Activated CD8-positive, alpha-beta T cell treated with anti-CD3 and anti-CD28 coated beads for 36 hours (primary cell): Measurements from ENCODE around the gene NCAM1. TPM values are rescaled to one million over a fixed set of nuclear protein-coding genes. Genes with fewer than 3 reads are reported as not detected.

Experiments used
- ATAC-seq: fragments of 200-7000 bp; cut with Tn5 transposase; one replicate; pipeline ENCODE4 v1.10.0; 2021; ENCODE audit warnings: mild to moderate bottlenecking, moderate library complexity
- CTCF ChIA-PET: fragments of 350-600 bp; sonication (Branson Sonifier 250); formaldehyde crosslinking; loops from one replicate; lab custom pipeline; 2021; ENCODE audit warnings: antibody characterized with exemption; lab: Charles Lee
- POLR2A ChIA-PET: fragments of 350-600 bp; sonication (Branson Sonifier 250); formaldehyde crosslinking; loops from one replicate; lab custom pipeline; 2021; ENCODE audit warnings: antibody characterized with exemption; lab: Charles Lee
- DNase-seq: peaks from one replicate; pipeline ENCODE4 v3.0.0-alpha.2; 2020
- H3K27ac Mint-ChIP-seq: one replicate; pipeline ENCODE4 v1.8.0; 2021; ENCODE audit warnings: mild to moderate bottlenecking, mixed read lengths
- H3K27me3 Mint-ChIP-seq: one replicate; pipeline ENCODE4 v1.8.0; 2021; ENCODE audit warnings: mixed read lengths
- H3K36me3 Mint-ChIP-seq: one replicate; pipeline ENCODE4 v1.8.0; 2021; ENCODE audit warnings: low read depth, mixed read lengths
- H3K4me1 Mint-ChIP-seq: one replicate; pipeline ENCODE4 v1.8.0; 2021; ENCODE audit warnings: low read depth, mixed read lengths
- H3K4me3 Mint-ChIP-seq: one replicate; pipeline ENCODE4 v1.8.0; 2021; ENCODE audit warnings: mild to moderate bottlenecking, moderate library complexity, mixed read lengths
- H3K9me3 Mint-ChIP-seq: one replicate; pipeline ENCODE4 v1.8.0; 2021; ENCODE audit warnings: mixed read lengths
- CTCF ChIP-seq: fragments of 200-600 bp; IDR thresholded peaks from one replicate; pipeline ENCODE4 v1.8.0; 2022; ENCODE audit warnings: antibody characterized with exemption, mild to moderate bottlenecking
- intact Hi-C: fragments of 100-400 bp; cut with micrococcal nuclease; formaldehyde crosslinking; loops from one replicate; pipeline ENCODE4 v1.10.0; 2022
- total RNA-seq, 2 experiments: library from RNA; stranded (reverse); gene quantifications; one replicate each; pipeline ENCODE4 v1.2.3, GENCODE V29; 2021

Gene NCAM1
- total RNA-seq, 2 experiments from 2014 or later: 0.47 to 0.56 TPM

GRCh38 chr11:113316256-113316655 lies 355.0 kb downstream of the NCAM1 start:
- no peak overlapping the region for H3K4me3 Mint-ChIP-seq
- TF ChIP-seq CTCF: no peak
- peaks cover 18% of the 10 kb centered on the region for H3K36me3 Mint-ChIP-seq
- H3K4me1 Mint-ChIP-seq: peaks cover 14% of the 10 kb centered on the region
- intact Hi-C loops: no loop called here
- no peaks in the 10 kb centered on the region for H3K27me3 Mint-ChIP-seq
- DNase-seq (no peak), ATAC-seq (no peak)
- CTCF ChIA-PET: interaction anchor here (2.2 kb wide), 1 partner anchor 11 kb away, joined by 6 read pairs; no protein-coding TSS in a partner anchor
- no peak overlapping the region for H3K27ac Mint-ChIP-seq
- POLR2A ChIA-PET: no interaction called here
- no peaks in the 10 kb centered on the region for H3K9me3 Mint-ChIP-seq

GRCh38 chr11:113317339-113317738 lies 356.1 kb downstream of the NCAM1 start:
- Mint-ChIP-seq H3K9me3 (no peaks in the 10 kb centered on the region), H3K4me3 (no peak overlapping the region), H3K36me3 (peaks cover 18% of the 10 kb centered on the region), H3K27ac (no peak overlapping the region), H3K4me1 (peaks cover 14% of the 10 kb centered on the region), H3K27me3 (no peaks in the 10 kb centered on the region)
- ChIA-PET POLR2A (no interaction called here), CTCF (no interaction called here)
- ATAC-seq (no peak), DNase-seq (no peak)
- intact Hi-C loops: no loop called here
- TF ChIP-seq CTCF: no peak

- ATAC-seq (no peak), DNase-seq (no peak)
- Mint-ChIP-seq H3K9me3 (no peaks in the 10 kb centered on the region), H3K4me1 (peaks cover 5% of the 10 kb centered on the region), H3K4me3 (no peak overlapping the region), H3K27ac (no peak overlapping the region), H3K36me3 (peaks cover 19% of the 10 kb centered on the region), H3K27me3 (no peaks in the 10 kb centered on the region)
- intact Hi-C loops: no loop called here
- no peak for TF ChIP-seq CTCF
- POLR2A ChIA-PET: interaction anchor here (1.0 kb wide), 1 partner anchor 30 kb away, joined by 3 read pairs; no protein-coding TSS in a partner anchor
- CTCF ChIA-PET: no interaction called here
Measured at GRCh38 chr11:113319085-113319484, 357.9 kb downstream of the NCAM1 start.

GRCh38 chr11:113322158-113322557 lies 360.9 kb downstream of the NCAM1 start:
- POLR2A ChIA-PET: no interaction called here
- no peak for TF ChIP-seq CTCF
- Mint-ChIP-seq H3K9me3 (no peaks in the 10 kb centered on the region), H3K4me3 (no peak overlapping the region), H3K36me3 (peaks cover 23% of the 10 kb centered on the region), H3K27ac (no peak overlapping the region), H3K4me1 (no peaks in the 10 kb centered on the region), H3K27me3 (no peaks in the 10 kb centered on the region)
- DNase-seq: no peak
- no peak for ATAC-seq
- CTCF ChIA-PET: interaction anchor here (1.6 kb wide), 1 partner anchor 11 kb away, joined by 7 read pairs; no protein-coding TSS in a partner anchor
- intact Hi-C loops: no loop called here

GRCh38 chr11:113324250-113324649 lies 363.0 kb downstream of the NCAM1 start:
- Mint-ChIP-seq H3K4me3 (no peak overlapping the region), H3K27ac (no peak overlapping the region), H3K27me3 (no peaks in the 10 kb centered on the region), H3K4me1 (no peaks in the 10 kb centered on the region), H3K36me3 (peaks cover 8% of the 10 kb centered on the region), H3K9me3 (no peaks in the 10 kb centered on the region)
- no peak for TF ChIP-seq CTCF
- DNase-seq: no peak
- intact Hi-C loops: no loop called here
- CTCF ChIA-PET: interaction anchor here (1.0 kb wide), 1 partner anchor 34 kb away, joined by 3 read pairs; no protein-coding TSS in a partner anchor
- POLR2A ChIA-PET: no interaction called here
- no peak for ATAC-seq
